Occipital lobe (tissue), 2 donors: ENCODE data around the gene MKS1. TPM values are rescaled to one million over a fixed set of nuclear protein-coding genes. Genes with fewer than 3 reads are reported as not detected.

ENCODE experiments used
- DNase-seq: peaks from one replicate; lab custom pipeline; 2025; lab: John Stamatoyannopoulos, UW
- total RNA-seq: library from RNA; depleted of rRNA; stranded (reverse); fragments of >200 nt; gene quantifications from one replicate; pipeline ENCODE4 v1.2.3, GENCODE V29; 2014

The MKS1 gene
- total RNA-seq, 1 donor from 2014 or later, result 16.1 TPM

- DNase-seq, result no peak
These were observed 52.4 kb downstream of the MKS1 start, which contains the start of gene OR4D2 for GRCh38 chr17:58166682-58167081. Gene OR4D2, plus strand, starts transcription at chr17:58166982. Its CDS starts 2,674 bp downstream, at chr17:58169656.

GRCh38 chr17:58165981-58166380 is 53.1 kb downstream of the MKS1 start:
- no peak for DNase-seq

- DNase-seq, result no peak
These were observed 57.5 kb downstream of the MKS1 start for GRCh38 chr17:58161566-58161965.

- no peak for DNase-seq
These were observed 60.9 kb downstream of the MKS1 start for GRCh38 chr17:58158181-58158580.

- DNase-seq, result peak; percentile 2
These were observed 61.9 kb downstream of the MKS1 start for GRCh38 chr17:58156839-58157803.

Other genes with a start within 250 kb of the MKS1 start
- 71.1 TPM for gene VEZF1, start 231.0 kb downstream of the MKS1 start, total RNA-seq
- gene SRSF1, start 212.0 kb downstream of the MKS1 start, total RNA-seq, result 382 TPM
- 41.2 TPM for gene DYNLL2, start 135.8 kb downstream of the MKS1 start, total RNA-seq
- under 0.01 TPM for gene OR4D1, start 70.9 kb downstream of the MKS1 start, total RNA-seq
- not detected for gene OR4D2, start 52.3 kb downstream of the MKS1 start, total RNA-seq
- not detected for gene EPX, start 26.5 kb downstream of the MKS1 start, total RNA-seq
- not detected for gene LPO, start 19.3 kb upstream of the MKS1 start, total RNA-seq
- gene MPO, start 61.7 kb upstream of the MKS1 start, total RNA-seq, result not detected
- gene TSPOAP1, start 109.5 kb upstream of the MKS1 start, total RNA-seq, result 30.1 TPM
- gene SUPT4H1, start 132.9 kb upstream of the MKS1 start, total RNA-seq, result 28.4 TPM
- gene RNF43, start 198.3 kb upstream of the MKS1 start, total RNA-seq, result 0.31 TPM